K562 (cell line): ENCODE data around the gene TAOK2. TPM values are rescaled to one million over a fixed set of nuclear protein-coding genes. Genes with fewer than 3 reads are reported as not detected.

Experiments used
- ADNP ChIP-seq: fragments of 200-800 bp; sonication (Bioruptor generic); IDR thresholded peaks from 2 replicates; pipeline ENCODE4 v1.6.1; 2016; ENCODE audit warnings: missing genetic modification characterization, missing compliant biosample characterization
- BCOR ChIP-seq: fragments of 450-650 bp; IDR thresholded peaks from 2 replicates; pipeline ENCODE4 v1.6.1; 2016
- BRCA1 ChIP-seq, 2 experiments: fragments of 450-650 bp in 1 of 2; sonication (generic) in 1 of 2; formaldehyde crosslinking in 1 of 2; IDR thresholded peaks; 2 replicates each; pipeline versions ENCODE4 v1.5.0 to v1.6.1; 2017 to 2020; ENCODE audit warnings: mild to moderate bottlenecking in 1 of 2, missing genetic modification reagents in 1 of 2
- BRD9 ChIP-seq: fragments of 450-650 bp; IDR thresholded peaks from 2 replicates; pipeline ENCODE4 v1.6.1; 2018; ENCODE audit warnings: low read depth; ENCODE audit not compliant: partially characterized antibody
- ETV6 ChIP-seq, 3 experiments: fragments of 150-350 bp in 1 of 3; sonication (generic) in 1 of 3; formaldehyde crosslinking in 1 of 3; IDR thresholded peaks; 2 replicates each; pipeline versions ENCODE4 v1.6.1 to v1.8.0; 2014 to 2022; ENCODE audit warnings: borderline replicate concordance in 2 of 3, low read depth in 2 of 3, antibody characterized with exemption in 1 of 3, low read length in 1 of 3, mild to moderate bottlenecking in 1 of 3, missing genetic modification reagents in 1 of 3
- OTX1 ChIP-seq: fragments of 450-650 bp; formaldehyde crosslinking; IDR thresholded peaks from 2 replicates; pipeline ENCODE4 v1.4.0; 2022; ENCODE audit warnings: mild to moderate bottlenecking
- PHB ChIP-seq: fragments of 250-450 bp; sonication (Bioruptor Pico); IDR thresholded peaks from 2 replicates; pipeline ENCODE4 v1.5.0; 2021
- POLR2A ChIP-seq: fragments of 450-650 bp; conservative IDR thresholded peaks from 2 replicates; pipeline ENCODE4 v1.6.1; 2016
- SP2 ChIP-seq: IDR thresholded peaks from 2 replicates; pipeline ENCODE4 v1.6.1; 2011; ENCODE audit warnings: mild to moderate bottlenecking, low read depth, low read length, moderate library complexity; ENCODE audit not compliant: poor library complexity, severe bottlenecking; ENCODE audit errors: extremely low read depth
- TOE1 ChIP-seq, 2 experiments: fragments of 450-650 bp in 1 of 2; sonication (generic) in 1 of 2; formaldehyde crosslinking in 1 of 2; IDR thresholded peaks; 2 replicates each; pipeline versions ENCODE4 v1.7.1 to v1.8.0; 2016 to 2022; ENCODE audit warnings: borderline replicate concordance in 2 of 2, mild to moderate bottlenecking in 2 of 2, antibody characterized with exemption in 1 of 2, inconsistent platforms in 1 of 2, low read depth in 1 of 2, missing genetic modification reagents in 1 of 2, moderate library complexity in 1 of 2
- ZBTB17 ChIP-seq: fragments of 450-650 bp; formaldehyde crosslinking; IDR thresholded peaks from 2 replicates; pipeline ENCODE4 v1.4.0; 2020; ENCODE audit warnings: mild to moderate bottlenecking
- ZBTB8A ChIP-seq: fragments of 450-650 bp; IDR thresholded peaks from 2 replicates; pipeline ENCODE4 v1.6.1; 2018; ENCODE audit warnings: mild to moderate bottlenecking, moderate library complexity; ENCODE audit not compliant: partially characterized antibody
- ZNF124 ChIP-seq: sonication (generic); formaldehyde crosslinking; IDR thresholded peaks from 2 replicates; pipeline ENCODE4 v1.8.1; 2022; ENCODE audit warnings: missing genetic modification reagents
- ZNF24 ChIP-seq: fragments of 450-650 bp; IDR thresholded peaks from 2 replicates; pipeline ENCODE4 v1.6.1; 2016
- ZNF444 ChIP-seq: fragments of 250-450 bp; sonication (Bioruptor Pico); IDR thresholded peaks from 2 replicates; pipeline ENCODE4 v1.4.0; 2020; ENCODE audit warnings: mild to moderate bottlenecking, moderate library complexity
- polyA plus RNA-seq, 8 experiments: library from polyadenylated mRNA; depleted of rRNA in 4 of 8; stranded (reverse) in 5 of 8; unstranded in 3 of 8; fragments of >200 nt; fragmentation: Nextera tagmentation in 2 of 8; fragmentation: Illumina TruSeq in 1 of 8; extraction: Ambion mirVana in 2 of 8; extraction: Trizol in 1 of 8; gene quantifications; 2 replicates each; pipeline versions ENCODE4 v1.2.1 to v1.2.3, GENCODE V29; 2011 to 2014; ENCODE audit warnings: inconsistent platforms in 1 of 8, missing spikeins in 1 of 8
- total RNA-seq, 7 experiments: library from RNA; depleted of rRNA in 6 of 7; stranded (reverse); fragments of >200 nt in 6 of 7; fragmentation: Illumina TruSeq in 2 of 7; extraction: Trizol in 2 of 7; gene quantifications; 2 replicates each; pipeline versions ENCODE4 v1.2.1 to v1.2.3, GENCODE V29; 2011 to 2021; ENCODE audit warnings: low replicate concordance in 1 of 7
- TF ChIP-seq, protein P1 (sequence below), 2 experiments: fragments of 450-650 bp; formaldehyde crosslinking in 1 of 2; IDR thresholded peaks; 2 replicates each; pipeline versions ENCODE4 v1.4.0 to v1.6.1; 2014 to 2020; ENCODE audit warnings: mild to moderate bottlenecking in 2 of 2, borderline replicate concordance in 1 of 2, low read depth in 1 of 2
- TF ChIP-seq, protein P2 (sequence below): fragments of 250-450 bp; sonication (Bioruptor Pico); IDR thresholded peaks from 2 replicates; pipeline ENCODE4 v1.5.0; 2020; ENCODE audit warnings: mild to moderate bottlenecking

TAOK2 gene
- total and polyA plus RNA-seq, 9 of the 15 experiments (the other 6 are each of a cell fraction or from before 2014, with no cell fraction given): 0.10 to 41.8 (median 13.7) TPM

- TF ChIP-seq, protein P1, sequence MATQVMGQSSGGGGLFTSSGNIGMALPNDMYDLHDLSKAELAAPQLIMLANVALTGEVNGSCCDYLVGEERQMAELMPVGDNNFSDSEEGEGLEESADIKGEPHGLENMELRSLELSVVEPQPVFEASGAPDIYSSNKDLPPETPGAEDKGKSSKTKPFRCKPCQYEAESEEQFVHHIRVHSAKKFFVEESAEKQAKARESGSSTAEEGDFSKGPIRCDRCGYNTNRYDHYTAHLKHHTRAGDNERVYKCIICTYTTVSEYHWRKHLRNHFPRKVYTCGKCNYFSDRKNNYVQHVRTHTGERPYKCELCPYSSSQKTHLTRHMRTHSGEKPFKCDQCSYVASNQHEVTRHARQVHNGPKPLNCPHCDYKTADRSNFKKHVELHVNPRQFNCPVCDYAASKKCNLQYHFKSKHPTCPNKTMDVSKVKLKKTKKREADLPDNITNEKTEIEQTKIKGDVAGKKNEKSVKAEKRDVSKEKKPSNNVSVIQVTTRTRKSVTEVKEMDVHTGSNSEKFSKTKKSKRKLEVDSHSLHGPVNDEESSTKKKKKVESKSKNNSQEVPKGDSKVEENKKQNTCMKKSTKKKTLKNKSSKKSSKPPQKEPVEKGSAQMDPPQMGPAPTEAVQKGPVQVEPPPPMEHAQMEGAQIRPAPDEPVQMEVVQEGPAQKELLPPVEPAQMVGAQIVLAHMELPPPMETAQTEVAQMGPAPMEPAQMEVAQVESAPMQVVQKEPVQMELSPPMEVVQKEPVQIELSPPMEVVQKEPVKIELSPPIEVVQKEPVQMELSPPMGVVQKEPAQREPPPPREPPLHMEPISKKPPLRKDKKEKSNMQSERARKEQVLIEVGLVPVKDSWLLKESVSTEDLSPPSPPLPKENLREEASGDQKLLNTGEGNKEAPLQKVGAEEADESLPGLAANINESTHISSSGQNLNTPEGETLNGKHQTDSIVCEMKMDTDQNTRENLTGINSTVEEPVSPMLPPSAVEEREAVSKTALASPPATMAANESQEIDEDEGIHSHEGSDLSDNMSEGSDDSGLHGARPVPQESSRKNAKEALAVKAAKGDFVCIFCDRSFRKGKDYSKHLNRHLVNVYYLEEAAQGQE (IDR thresholded peaks at IDR 0.05; ENCODE audit: borderline replicate concordance): 0 out of 2 replicates have a peak, but pooled peaks have one; percentile 3
- TF ChIP-seq, protein P1 (CRISPR knock-in tag; IDR thresholded peaks at IDR 0.05; ENCODE audit: low read depth): 0 out of 2 replicates have a peak, but pooled peaks have one; percentile 20
- TF ChIP-seq ZNF24: 0 out of 2 replicates have a peak, but pooled peaks have one; percentile 25
- no peak for TF ChIP-seq SP2
- no peak for TF ChIP-seq BRCA1 (IDR thresholded peaks at IDR 0.05)
- no peak for TF ChIP-seq BRCA1 (CRISPR knock-in tag; IDR thresholded peaks at IDR 0.05)
- TF ChIP-seq OTX1 (CRISPR knock-in tag): no peak
- no peak for TF ChIP-seq ZNF124 (CRISPR knock-in tag)
- 0 out of 2 replicates have a peak, but pooled peaks have one; percentile 53 for TF ChIP-seq ZBTB17 (CRISPR knock-in tag)
- no peak for TF ChIP-seq ADNP (tag)
- no peak for TF ChIP-seq ZBTB8A
- TF ChIP-seq POLR2A: peak; percentile 93
- no peak for TF ChIP-seq ETV6 (IDR thresholded peaks at IDR 0.05; ENCODE audit: borderline replicate concordance in 1 of 2, low read depth in 2 of 2, low read length in 1 of 2)
- no peak for TF ChIP-seq ETV6 (CRISPR knock-in tag; IDR thresholded peaks at IDR 0.05; ENCODE audit: borderline replicate concordance)
- TF ChIP-seq, protein P2, sequence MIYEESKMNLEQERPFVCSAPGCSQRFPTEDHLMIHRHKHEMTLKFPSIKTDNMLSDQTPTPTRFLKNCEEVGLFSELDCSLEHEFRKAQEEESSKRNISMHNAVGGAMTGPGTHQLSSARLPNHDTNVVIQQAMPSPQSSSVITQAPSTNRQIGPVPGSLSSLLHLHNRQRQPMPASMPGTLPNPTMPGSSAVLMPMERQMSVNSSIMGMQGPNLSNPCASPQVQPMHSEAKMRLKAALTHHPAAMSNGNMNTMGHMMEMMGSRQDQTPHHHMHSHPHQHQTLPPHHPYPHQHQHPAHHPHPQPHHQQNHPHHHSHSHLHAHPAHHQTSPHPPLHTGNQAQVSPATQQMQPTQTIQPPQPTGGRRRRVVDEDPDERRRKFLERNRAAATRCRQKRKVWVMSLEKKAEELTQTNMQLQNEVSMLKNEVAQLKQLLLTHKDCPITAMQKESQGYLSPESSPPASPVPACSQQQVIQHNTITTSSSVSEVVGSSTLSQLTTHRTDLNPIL (CRISPR knock-in tag): no peak
- TF ChIP-seq BCOR: no peak; the same call in 1 of the 2 replicates
- peak; percentile 66; the same call in 1 of the 2 replicates for TF ChIP-seq TOE1 (IDR thresholded peaks at IDR 0.05; ENCODE audit: borderline replicate concordance)
- TF ChIP-seq TOE1 (CRISPR knock-in tag; IDR thresholded peaks at IDR 0.05; ENCODE audit: borderline replicate concordance, low read depth): no peak
- no peak for TF ChIP-seq PHB (CRISPR knock-in tag)
- TF ChIP-seq ZNF444 (CRISPR knock-in tag): no peak
- no peak for TF ChIP-seq BRD9
Measured at GRCh38 chr16:29925781-29926710, 47.6 kb upstream of the TAOK2 start, which contains the start of gene KCTD13 (continued).
